ENCODE data around the gene ALPK1.

The ALPK1 gene

GRCh38 chr4:112316360-112316759 lies 19.2 kb downstream of the ALPK1 start:
- in situ Hi-C loops (cut with HindIII; ENCODE audit: low sequenced_read_pairs) = no loop called here
- DNase-seq (ENCODE audit: low read depth, low spot score) = no peak
- H3K4me3 ChIP-seq (ENCODE audit: low read depth, low read length) = no peak overlapping the region
- no peak for TF ChIP-seq CTCF (IDR thresholded peaks at IDR 0.05; ENCODE audit: low read depth, low read length)

GRCh38 chr4:112318239-112319142 lies 21.3 kb downstream of the ALPK1 start:
- TF ChIP-seq CTCF (IDR thresholded peaks at IDR 0.05; ENCODE audit: low read depth, low read length) = no peak
- no peak for DNase-seq (ENCODE audit: low read depth, low spot score)
- H3K4me3 ChIP-seq (ENCODE audit: low read depth, low read length) = no peak overlapping the region
- in situ Hi-C loops (cut with HindIII; ENCODE audit: low sequenced_read_pairs) = no loop called here

- in situ Hi-C loops (cut with HindIII; ENCODE audit: low sequenced_read_pairs) = no loop called here
- TF ChIP-seq CTCF (IDR thresholded peaks at IDR 0.05; ENCODE audit: low read depth, low read length) = peak; percentile 87
- peak; percentile 65 for DNase-seq (ENCODE audit: low read depth, low spot score)
- H3K4me3 ChIP-seq (ENCODE audit: low read depth, low read length) = no peak overlapping the region
These were observed 24.9 kb downstream of the ALPK1 start for GRCh38 chr4:112321776-112322684.

- in situ Hi-C loops (cut with HindIII; ENCODE audit: low sequenced_read_pairs) = no loop called here
- TF ChIP-seq CTCF (IDR thresholded peaks at IDR 0.05; ENCODE audit: low read depth, low read length) = no peak
- H3K4me3 ChIP-seq (ENCODE audit: low read depth, low read length) = no peak overlapping the region
- no peak for DNase-seq (ENCODE audit: low read depth, low spot score)
These were observed 25.7 kb downstream of the ALPK1 start for GRCh38 chr4:112322866-112323265.

GRCh38 chr4:112325530-112325929 lies 28.4 kb downstream of the ALPK1 start:
- in situ Hi-C loops (cut with HindIII; ENCODE audit: low sequenced_read_pairs) = no loop called here
- no peak for DNase-seq (ENCODE audit: low read depth, low spot score)
- TF ChIP-seq CTCF (IDR thresholded peaks at IDR 0.05; ENCODE audit: low read depth, low read length) = no peak
- no peak overlapping the region for H3K4me3 ChIP-seq (ENCODE audit: low read depth, low read length)

- in situ Hi-C loops (cut with HindIII; ENCODE audit: low sequenced_read_pairs) = no loop called here
- H3K4me3 ChIP-seq (ENCODE audit: low read depth, low read length) = peak overlapping the region; percentile 8
- DNase-seq (ENCODE audit: low read depth, low spot score) = peak; percentile 72
- TF ChIP-seq CTCF (IDR thresholded peaks at IDR 0.05; ENCODE audit: low read depth, low read length) = peak; percentile 51
These were observed 31.0 kb downstream of the ALPK1 start for GRCh38 chr4:112327965-112328733.

Measured in astrocyte of the spinal cord (primary cell).